Measurements from ENCODE around the gene TNNC2.
"Not testable (repeated sequence)": the region's sequence is repeated elsewhere in the genome, so short reads cannot be mapped to it uniquely, and the experiment has no call there.

- TF ChIP-seq CTCF (IDR thresholded peaks at IDR 0.05; ENCODE audit: insufficient read depth, low read length, poor library complexity, severe bottlenecking); EZH2phosphoT487 (conservative IDR thresholded peaks at IDR 0.05; ENCODE audit: low read length): not testable (repeated sequence)
Observed at GRCh38 chr20:45829673-45830106, 2.6 kb upstream of the TNNC2 start.

Measured in SU-DHL-6 (cell line).